Measurements from ENCODE around the gene GRK6. TPM values are rescaled to one million over a fixed set of nuclear protein-coding genes. Genes with fewer than 3 reads are reported as not detected.
"Not testable (repeated sequence)": the region's sequence is repeated elsewhere in the genome, so short reads cannot be mapped to it uniquely, and the experiment has no call there.

GRK6 gene
- total and polyA plus RNA-seq, 11 donors, result 6.8 to 33.2 (median 17.3) TPM

GRCh38 chr5:177483994-177484901 lies 57.8 kb downstream of the GRK6 start:
- Histone ChIP-seq H3K9me3 (no peaks in the 10 kb centered on the region), H3K36me3 (peaks cover 0 to 73% (median 55%) of the 10 kb centered on the region in 9 donors), H3K27me3 (no peaks in the 10 kb centered on the region), H3K4me3 (no peak overlapping the region), H3K4me1 (peaks cover 0 to 22% (median 9%) of the 10 kb centered on the region in 12 donors), H3K27ac (peak overlapping the region in 1 of 12 donors; percentile 89)
- no peak for ATAC-seq
- TF ChIP-seq CTCF (IDR thresholded peaks at IDR 0.05) (no peak), POLR2A (IDR thresholded peaks at IDR 0.05) (no peak)
- WGBS, 4 donors, result 87 to 92% (median 90%) methylated on average over 17 to 22 of the region's 22 CpGs
- DNase-seq, result peak in 1 of 5 donors; percentile 62
- intact Hi-C loops (cut with DNase I), result no loop called here

DNA sequence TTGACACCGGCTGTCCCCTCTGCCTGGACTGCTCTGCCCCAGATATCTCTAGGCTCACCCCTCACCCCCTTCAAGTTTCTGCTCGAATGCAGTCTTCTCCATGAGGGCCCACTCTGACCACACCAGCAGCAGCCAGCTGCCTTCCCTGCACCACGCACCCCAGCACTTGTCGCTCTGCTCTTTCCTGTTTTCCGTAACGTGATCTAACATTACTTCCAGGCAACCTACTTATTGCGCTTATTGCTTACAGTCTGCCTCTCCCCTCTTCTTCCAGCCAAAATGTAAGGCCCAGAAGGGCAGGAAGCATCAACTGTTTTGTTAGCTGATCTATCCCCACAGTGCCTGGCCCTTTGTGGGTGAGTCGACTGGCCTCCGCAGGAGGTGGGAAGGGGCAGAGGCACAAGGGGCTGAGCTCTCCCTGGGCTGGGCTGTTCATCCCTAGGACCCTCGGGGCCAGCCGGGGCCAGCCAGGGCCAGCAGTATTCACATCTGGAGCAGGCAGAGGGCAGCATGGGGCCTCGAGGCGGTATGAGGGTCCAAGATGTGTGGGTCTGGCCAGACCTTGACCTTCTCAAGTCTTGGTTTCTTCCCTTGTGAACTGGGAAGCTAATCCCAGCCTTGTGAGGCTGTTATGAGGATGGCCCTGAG lies 58.5 kb downstream of the GRK6 start:
- Histone ChIP-seq H3K9me3 (no peaks in the 10 kb centered on the region), H3K4me3 (no peak overlapping the region), H3K27me3 (no peaks in the 10 kb centered on the region), H3K4me1 (peaks cover 0 to 14% (median 1%) of the 10 kb centered on the region in 12 donors), H3K27ac (peak overlapping the region in 1 of 12 donors; percentile 89), H3K36me3 (peaks cover 0 to 81% (median 63%) of the 10 kb centered on the region in 9 donors)
- ATAC-seq (peak in 1 of 4 donors; percentile 2), DNase-seq (no peak)
- WGBS, 4 donors, result 79 to 86% (median 84%) methylated on average over 13 of the region's 13 CpGs
- intact Hi-C loops (cut with DNase I), result no loop called here
- TF ChIP-seq POLR2A (IDR thresholded peaks at IDR 0.05), result no peak
- no peak for TF ChIP-seq CTCF (IDR thresholded peaks at IDR 0.05)

GRCh38 chr5:177485753-177486152 lies 59.3 kb downstream of the GRK6 start:
- H3K9me3 ChIP-seq; ATAC-seq; H3K4me1 ChIP-seq; DNase-seq; H3K27me3 ChIP-seq; intact Hi-C loops (cut with DNase I); H3K4me3 ChIP-seq: not testable (repeated sequence)
- peak overlapping the region in 1 of 12 donors; percentile 89 for H3K27ac ChIP-seq
- peaks cover 0 to 86% (median 69%) of the 10 kb centered on the region in 9 donors for H3K36me3 ChIP-seq
- 94 to 98% (median 97%) methylated on average over 3 of the region's 3 CpGs for WGBS, 4 donors

GRCh38 chr5:177486256-177486655 lies 59.8 kb downstream of the GRK6 start:
- no peak for ATAC-seq
- Histone ChIP-seq H3K4me1 (peaks cover 0 to 9% (median 0%) of the 10 kb centered on the region in 12 donors), H3K36me3 (peaks cover 0 to 89% (median 74%) of the 10 kb centered on the region in 9 donors), H3K4me3 (no peak overlapping the region), H3K27me3 (no peaks in the 10 kb centered on the region), H3K27ac (peak overlapping the region in 1 of 12 donors; percentile 89), H3K9me3 (no peaks in the 10 kb centered on the region)
- WGBS, 4 donors, result 97 to 100% (median 98%) methylated on average over 2 to 3 of the region's 3 CpGs
- no peak for DNase-seq
- intact Hi-C loops (cut with DNase I), result no loop called here
- no peak for TF ChIP-seq CTCF (IDR thresholded peaks at IDR 0.05)
- no peak for TF ChIP-seq POLR2A (IDR thresholded peaks at IDR 0.05)

Measured in heart left ventricle (tissue), 16 donors.